Sciatic nerve (tissue), 2 donors: ENCODE results near the gene MACROH2A2. TPM values are rescaled to one million over a fixed set of nuclear protein-coding genes. Genes with fewer than 3 reads are reported as not detected.
"Not testable (repeated sequence)": the region's sequence is repeated elsewhere in the genome, so short reads cannot be mapped to it uniquely, and the experiment has no call there.

Experiments used
- ATAC-seq: fragments of 200-7000 bp; cut with Tn5 transposase; one replicate; pipeline ENCODE4 v1.9.1; 2020; ENCODE audit warnings: mild to moderate bottlenecking, moderate library complexity
- DNase-seq: peaks from one replicate; pipeline ENCODE4 v3.0.0-alpha.2; 2020; ENCODE audit warnings: low spot score
- intact Hi-C: fragments of 100-400 bp; cut with DNase I; formaldehyde crosslinking; loops from one replicate; pipeline ENCODE4 v1.14.2; 2022
- total RNA-seq: library from RNA; stranded (reverse); fragmentation: NEBNext Ultra II Directional; extraction: Animal tissue kit (Norgen Biotek cat#: 25700); gene quantifications from one replicate; pipeline ENCODE4 v1.2.1, GENCODE V29; 2021
- donor health status: DM: no; HTN: no; CAD: no.
- donor health status: DM: no; HTN: no; CAD: no.

Gene MACROH2A2
- total RNA-seq, 1 donor from 2014 or later: 6.7 TPM

- ATAC-seq (no peak), DNase-seq (no peak)
- intact Hi-C loops: no loop called here
Observed at GRCh38 chr10:70063418-70064098, 10.9 kb downstream of the MACROH2A2 start.

- intact Hi-C loops: no loop called here
- DNase-seq: no peak
- no peak for ATAC-seq
Observed at GRCh38 chr10:70064486-70064885, 11.8 kb downstream of the MACROH2A2 start.

GRCh38 chr10:70066190-70066589 is 13.5 kb downstream of the MACROH2A2 start:
- DNase-seq (no peak), ATAC-seq (no peak)
- intact Hi-C loops: no loop called here

GRCh38 chr10:70067586-70067985 is 14.9 kb downstream of the MACROH2A2 start:
- DNase-seq: no peak
- no peak for ATAC-seq
- intact Hi-C loops: no loop called here

GRCh38 chr10:70068925-70069324 is 16.3 kb downstream of the MACROH2A2 start:
- intact Hi-C loops: no loop called here
- no peak for DNase-seq
- ATAC-seq: no peak

GRCh38 chr10:70069346-70069745 is 16.7 kb downstream of the MACROH2A2 start:
- ATAC-seq (no peak), DNase-seq (no peak)
- intact Hi-C loops: no loop called here

GRCh38 chr10:70070834-70071233 is 18.2 kb downstream of the MACROH2A2 start:
- intact Hi-C loops: no loop called here
- DNase-seq: no peak

GRCh38 chr10:70074165-70074564 is 21.5 kb downstream of the MACROH2A2 start:
- DNase-seq (no peak), ATAC-seq (no peak)
- intact Hi-C loops: no loop called here

More at GRCh38 chr10:70070834-70071233, 18.2 kb downstream of the MACROH2A2 start:
- no peak for ATAC-seq

GRCh38 chr10:70074971-70075370 is 22.3 kb downstream of the MACROH2A2 start:
- intact Hi-C loops: no loop called here
- ATAC-seq: no peak
- DNase-seq: no peak

- intact Hi-C loops: no loop called here
- ATAC-seq (no peak), DNase-seq (no peak)
Observed at GRCh38 chr10:70078329-70078728, 25.7 kb downstream of the MACROH2A2 start.

- ATAC-seq (no peak), DNase-seq (no peak)
- intact Hi-C loops: no loop called here
Observed at GRCh38 chr10:70078937-70079336, 26.3 kb downstream of the MACROH2A2 start.

- DNase-seq, ATAC-seq, intact Hi-C loops: not testable (repeated sequence)
Observed at GRCh38 chr10:70080789-70081188, 28.1 kb downstream of the MACROH2A2 start.

GRCh38 chr10:70084189-70084588 is 31.5 kb downstream of the MACROH2A2 start:
- intact Hi-C loops: no loop called here
- ATAC-seq (no peak), DNase-seq (no peak)

GRCh38 chr10:70085975-70086613 is 33.4 kb downstream of the MACROH2A2 start:
- DNase-seq: no peak
- no peak for ATAC-seq
- intact Hi-C loops: no loop called here

GRCh38 chr10:70087616-70088307 is 35.1 kb downstream of the MACROH2A2 start:
- ATAC-seq (no peak), DNase-seq (no peak)
- intact Hi-C loops: no loop called here

GRCh38 chr10:70088308-70088698 is 35.7 kb downstream of the MACROH2A2 start:
- no peak for DNase-seq
- no peak for ATAC-seq
- intact Hi-C loops: no loop called here

GRCh38 chr10:70090013-70090412 is 37.4 kb downstream of the MACROH2A2 start:
- intact Hi-C loops: no loop called here
- DNase-seq (no peak), ATAC-seq (no peak)

GRCh38 chr10:70090951-70091350 is 38.3 kb downstream of the MACROH2A2 start:
- intact Hi-C loops: no loop called here
- ATAC-seq: no peak
- no peak for DNase-seq

GRCh38 chr10:70092389-70092718 is 39.7 kb downstream of the MACROH2A2 start:
- intact Hi-C loops: no loop called here
- ATAC-seq (no peak), DNase-seq (no peak)

GRCh38 chr10:70093335-70093944 is 40.8 kb downstream of the MACROH2A2 start:
- no peak for DNase-seq
- intact Hi-C loops: no loop called here
- no peak for ATAC-seq
